ENCODE data around the gene ADRB2. TPM values are rescaled to one million over a fixed set of nuclear protein-coding genes. Genes with fewer than 3 reads are reported as not detected.

Gene ADRB2
- total and polyA plus RNA-seq, 8 donors: 0.37 to 20.4 (median 4.2) TPM; not detected in 1

DNA sequence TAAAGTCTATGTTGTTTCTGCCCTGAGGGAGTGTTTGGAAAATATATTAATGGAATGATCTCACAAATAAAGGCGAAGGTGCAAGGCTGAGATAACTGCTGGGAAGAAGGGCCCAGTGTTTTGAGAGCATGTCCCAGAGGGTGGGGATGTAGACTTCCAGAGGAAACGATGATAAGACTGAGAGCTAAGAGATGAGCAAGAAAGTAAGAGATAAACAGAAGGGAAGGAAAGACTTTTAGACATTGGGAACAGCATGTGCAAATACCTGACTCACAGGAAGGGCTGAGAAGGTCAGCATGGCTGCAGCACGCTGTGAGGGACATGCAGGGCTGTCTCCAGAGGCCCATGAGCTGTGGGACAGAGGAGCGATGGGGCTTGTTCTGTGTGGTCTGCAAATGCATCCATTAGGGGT, 19.9 kb upstream of the ADRB2 start:
- no peak for TF ChIP-seq POLR2A (IDR thresholded peaks at IDR 0.05)
- TF ChIP-seq POLR2AphosphoS5 (IDR thresholded peaks at IDR 0.05): no peak
- no peak for TF ChIP-seq CTCF (IDR thresholded peaks at IDR 0.05)
- no peak for TF ChIP-seq EP300 (IDR thresholded peaks at IDR 0.05)

DNA sequence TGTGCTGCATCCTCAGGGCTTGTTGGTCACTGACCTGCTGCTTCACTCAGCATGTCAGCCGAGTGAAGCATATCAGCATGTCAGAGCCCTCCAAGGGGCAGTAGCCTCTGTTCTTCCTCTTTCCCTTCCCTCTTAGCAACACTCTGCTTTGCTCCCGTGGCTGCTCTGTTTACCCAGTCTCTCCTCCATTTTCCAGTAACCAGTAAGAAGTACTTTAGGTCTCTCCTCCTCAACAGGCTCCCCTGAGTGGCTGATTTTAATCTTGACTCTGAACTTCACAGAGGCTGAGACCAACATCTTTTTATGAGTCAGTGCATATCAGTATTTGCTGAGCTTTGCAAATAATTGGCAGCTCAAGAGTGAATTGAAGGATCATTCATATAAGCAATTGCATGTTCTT, 18.6 kb upstream of the ADRB2 start:
- H3K4me3 ChIP-seq: no peak overlapping the region
- TF ChIP-seq CTCF (IDR thresholded peaks at IDR 0.05) (no peak), EP300 (IDR thresholded peaks at IDR 0.05) (no peak), POLR2AphosphoS5 (IDR thresholded peaks at IDR 0.05) (no peak), POLR2A (IDR thresholded peaks at IDR 0.05) (no peak)
- H3K27me3 ChIP-seq: no peaks in the 10 kb centered on the region
- 17 to 35% (median 29%) methylated on average over 2 of the region's 2 CpGs for WGBS, 5 donors
- peaks cover 5 to 57% (median 14%) of the 10 kb centered on the region in 4 donors for H3K4me1 ChIP-seq
- DNase-seq: peak in 1 of 2 donors; percentile 41
- H3K27ac ChIP-seq: peak overlapping the region in 2 of 5 donors; percentile 14 to 46
- H3K36me3 ChIP-seq: no peaks in the 10 kb centered on the region
- intact Hi-C loops (cut with DNase I; ENCODE audit: low total_unique reads): no loop called here
- H3K9me3 ChIP-seq: no peaks in the 10 kb centered on the region

More for the DNA sequence above, 19.9 kb upstream of the ADRB2 start:
- H3K4me1 ChIP-seq: peaks cover 5 to 57% (median 14%) of the 10 kb centered on the region in 4 donors
- WGBS, 5 donors: 65 to 81% (median 78%) methylated on average over 4 of the region's 4 CpGs
- no peak overlapping the region for H3K4me3 ChIP-seq
- no peaks in the 10 kb centered on the region for H3K27me3 ChIP-seq
- no peak overlapping the region for H3K27ac ChIP-seq
- intact Hi-C loops (cut with DNase I; ENCODE audit: low total_unique reads): no loop called here
- no peaks in the 10 kb centered on the region for H3K36me3 ChIP-seq
- no peak for DNase-seq
- H3K9me3 ChIP-seq: no peaks in the 10 kb centered on the region

- no peak for DNase-seq
- H3K4me3 ChIP-seq: peak overlapping the region; percentile 3 to 33 (median 18)
- H3K27me3 ChIP-seq: no peaks in the 10 kb centered on the region
- H3K4me1 ChIP-seq: peaks cover 5 to 57% (median 14%) of the 10 kb centered on the region in 4 donors
- TF ChIP-seq POLR2AphosphoS5 (IDR thresholded peaks at IDR 0.05) (no peak), POLR2A (IDR thresholded peaks at IDR 0.05) (no peak), CTCF (IDR thresholded peaks at IDR 0.05) (no peak), EP300 (IDR thresholded peaks at IDR 0.05) (no peak)
- H3K27ac ChIP-seq: peak overlapping the region in 3 of 5 donors; percentile 39 to 66 (median 59)
- no peaks in the 10 kb centered on the region for H3K36me3 ChIP-seq
- no peaks in the 10 kb centered on the region for H3K9me3 ChIP-seq
- 42 to 60% (median 52%) methylated on average over 10 of the region's 10 CpGs for WGBS, 5 donors
- intact Hi-C loops (cut with DNase I; ENCODE audit: low total_unique reads): no loop called here
Observed at GRCh38 chr5:148808864-148809642, 17.4 kb upstream of the ADRB2 start.

GRCh38 chr5:148809781-148810524, 16.5 kb upstream of the ADRB2 start:
- Histone ChIP-seq H3K4me1 (peaks cover 5 to 56% (median 14%) of the 10 kb centered on the region in 4 donors), H3K4me3 (peak overlapping the region in 1 of 4 donors; percentile 11), H3K9me3 (no peaks in the 10 kb centered on the region), H3K27ac (peak overlapping the region in 2 of 5 donors; percentile 59 to 66), H3K27me3 (no peaks in the 10 kb centered on the region), H3K36me3 (no peaks in the 10 kb centered on the region)
- WGBS, 5 donors: 89 to 95% (median 92%) methylated on average over 3 of the region's 3 CpGs
- no peak for DNase-seq
- no peak for TF ChIP-seq POLR2AphosphoS5 (IDR thresholded peaks at IDR 0.05)
- TF ChIP-seq CTCF (IDR thresholded peaks at IDR 0.05): no peak
- TF ChIP-seq POLR2A (IDR thresholded peaks at IDR 0.05): no peak
- TF ChIP-seq EP300 (IDR thresholded peaks at IDR 0.05): no peak
- intact Hi-C loops (cut with DNase I; ENCODE audit: low total_unique reads): no loop called here

Data from stomach (tissue), 9 donors.